Activated CD8-positive, alpha-beta memory T cell treated with anti-CD3 and anti-CD28 coated beads, Interleukin-2, amount 50 U/mL, for 24 hours (primary cell): ENCODE results near the gene SEC14L2.
A peak's percentile ranks its signal among the peaks of the same experiment; 100 is the strongest.

Experiments
- DNase-seq: peaks from one replicate; pipeline ENCODE4 v3.0.0-alpha.2; 2020; ENCODE audit errors: extremely low read depth

SEC14L2 gene

GRCh38 chr22:30396871-30397655 is at the start of gene SEC14L2:
SEC14L2 (plus strand) TSS chr22:30397018; CDS start chr22:30397117, 99 bp downstream.
- DNase-seq, result peak; percentile 19

GRCh38 chr22:30347255-30347892 is 49.4 kb upstream of the SEC14L2 start:
- no peak for DNase-seq

DNA sequence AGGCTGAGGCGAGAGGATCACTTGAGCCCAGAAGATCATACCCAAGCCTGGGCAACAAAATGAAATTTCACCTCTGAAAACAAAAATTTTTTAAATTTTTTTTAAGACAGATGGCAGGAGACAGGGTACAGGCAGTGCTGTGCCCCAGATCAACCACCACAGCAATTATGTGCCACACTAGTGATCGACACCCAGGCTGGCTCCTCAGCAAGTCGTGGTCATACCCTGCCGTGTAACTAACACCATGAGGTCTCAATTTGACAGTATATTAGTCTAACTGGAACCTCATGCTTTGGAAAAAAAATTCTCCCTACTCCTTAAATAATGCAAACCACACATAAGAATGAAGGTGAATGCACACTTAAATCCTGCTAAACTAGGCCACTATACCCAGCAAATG is 48.4 kb upstream of the SEC14L2 start:
- no peak for DNase-seq

DNA sequence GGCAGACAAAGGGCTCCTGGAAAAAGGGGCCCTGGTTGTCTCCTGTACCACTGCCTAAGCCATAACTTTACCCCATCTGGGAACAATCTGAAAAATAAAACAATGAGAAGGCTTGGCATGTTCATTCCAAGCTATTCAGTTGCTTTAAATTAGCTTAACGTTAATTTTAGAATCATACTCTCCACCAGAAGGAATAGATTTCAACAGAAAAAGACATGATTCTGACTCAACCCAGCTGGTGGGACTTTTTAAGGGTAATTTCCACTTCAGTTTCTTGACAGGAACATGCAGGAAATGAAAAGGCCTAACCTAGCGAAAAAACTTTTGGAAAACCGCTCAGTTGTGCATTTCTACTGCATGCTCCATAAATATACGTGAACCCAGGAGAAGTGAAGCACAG is 48.0 kb upstream of the SEC14L2 start:
- DNase-seq, result no peak

- no peak for DNase-seq
These were observed 45.6 kb upstream of the SEC14L2 start for GRCh38 chr22:30351226-30351625.

- DNase-seq, result no peak
These were observed 42.2 kb upstream of the SEC14L2 start for GRCh38 chr22:30354644-30355043.

DNA sequence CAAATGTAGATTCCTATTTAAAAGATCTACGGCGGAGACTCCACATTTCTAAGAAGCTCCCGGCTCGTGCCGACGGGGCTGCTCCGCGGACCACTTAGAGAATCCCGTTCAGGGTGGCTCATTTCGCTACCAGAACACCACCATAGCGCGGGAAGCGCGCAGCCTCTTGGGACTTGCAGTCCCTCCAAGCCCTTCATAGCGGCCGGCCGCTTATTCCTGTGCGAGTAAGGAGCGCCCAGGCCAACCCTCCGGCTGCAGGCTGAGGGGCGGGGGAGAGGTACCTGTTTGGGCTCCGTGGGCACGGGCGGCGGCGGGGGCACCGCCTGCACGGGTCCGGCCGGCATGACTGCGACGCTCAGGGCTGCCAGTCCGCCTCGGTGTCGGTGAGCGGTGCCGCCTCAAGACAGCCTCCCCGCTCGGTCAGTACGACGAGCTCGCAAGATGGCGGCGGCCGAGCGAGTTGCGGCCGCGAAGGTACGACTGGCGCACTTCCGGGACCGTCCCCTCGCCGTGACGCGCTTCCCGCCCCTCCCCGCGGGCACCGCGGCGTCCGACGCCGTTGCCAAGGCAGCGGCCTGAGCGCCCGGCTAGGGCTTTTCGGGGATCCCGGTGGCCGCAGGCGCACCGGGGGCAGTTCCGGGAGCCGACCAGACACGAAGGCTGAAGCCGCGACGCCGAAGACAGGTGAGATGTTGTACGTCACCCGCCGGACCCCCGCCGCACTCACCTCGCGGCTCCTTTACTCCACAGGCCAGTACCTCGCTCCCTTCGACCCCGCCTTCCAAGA is 40.2 kb upstream of the SEC14L2 start, which contains the start of the genes CCDC157 and SF3A1:
TSS of gene CCDC157 (plus strand) at position 559 of the 787 bp plus-strand sequence. CDS start 8,994 bp downstream, outside the sequence.
TSS of gene SF3A1 (minus strand) at position 446 of the 787 bp plus-strand sequence. CDS start at position 344, 102 bp downstream.
- peak; percentile 61 for DNase-seq

GRCh38 chr22:30357236-30357570 is 39.6 kb upstream of the SEC14L2 start:
- DNase-seq, result no peak

- no peak for DNase-seq
These were observed 39.1 kb upstream of the SEC14L2 start for GRCh38 chr22:30357650-30358215.

- no peak for DNase-seq
These were observed 38.3 kb upstream of the SEC14L2 start for GRCh38 chr22:30358541-30358940.

GRCh38 chr22:30361916-30362650 is 34.7 kb upstream of the SEC14L2 start:
- DNase-seq, result no peak

GRCh38 chr22:30362651-30363281 is 34.1 kb upstream of the SEC14L2 start:
- DNase-seq, result no peak

DNA sequence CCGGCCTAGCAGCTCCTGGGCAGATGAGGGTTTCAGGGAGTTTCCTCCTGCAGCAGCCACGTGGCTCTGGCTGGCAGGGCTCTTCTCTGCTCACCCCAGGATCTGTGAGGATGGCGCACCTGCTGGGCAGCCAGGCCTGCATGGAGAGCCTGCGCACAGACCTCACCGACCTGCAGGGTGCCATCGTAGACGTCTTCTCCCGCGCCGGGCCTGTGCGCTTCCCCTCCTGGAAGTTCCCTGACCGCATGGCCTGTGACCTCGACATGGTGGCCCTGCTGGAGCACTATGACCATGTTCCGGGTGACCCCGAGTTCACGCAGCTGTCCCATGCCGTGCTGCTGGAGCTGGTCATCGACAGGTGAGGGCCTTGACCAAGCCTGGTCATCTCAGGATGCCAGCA is 30.9 kb upstream of the SEC14L2 start:
- DNase-seq, result no peak

DNA sequence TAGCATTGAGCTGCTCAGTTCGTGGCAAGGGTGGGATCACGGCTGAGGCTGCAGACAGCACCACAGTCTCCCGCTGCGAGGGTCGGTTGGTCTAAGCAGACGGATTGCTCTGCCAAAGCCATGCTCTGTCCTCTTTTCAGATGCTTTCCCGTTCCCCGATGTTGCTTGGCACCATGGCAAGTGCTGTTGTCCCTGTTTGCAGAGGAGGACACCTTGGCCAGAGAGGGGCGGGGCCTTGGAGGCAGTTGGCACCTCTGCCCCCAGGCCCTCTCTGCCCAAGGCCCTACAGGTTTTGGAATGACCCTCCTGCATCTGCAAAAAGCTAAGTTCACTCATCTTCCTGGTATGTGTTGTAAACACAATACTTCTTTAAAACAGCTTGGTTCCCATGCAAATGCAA is 28.4 kb upstream of the SEC14L2 start:
- no peak for DNase-seq

DNA sequence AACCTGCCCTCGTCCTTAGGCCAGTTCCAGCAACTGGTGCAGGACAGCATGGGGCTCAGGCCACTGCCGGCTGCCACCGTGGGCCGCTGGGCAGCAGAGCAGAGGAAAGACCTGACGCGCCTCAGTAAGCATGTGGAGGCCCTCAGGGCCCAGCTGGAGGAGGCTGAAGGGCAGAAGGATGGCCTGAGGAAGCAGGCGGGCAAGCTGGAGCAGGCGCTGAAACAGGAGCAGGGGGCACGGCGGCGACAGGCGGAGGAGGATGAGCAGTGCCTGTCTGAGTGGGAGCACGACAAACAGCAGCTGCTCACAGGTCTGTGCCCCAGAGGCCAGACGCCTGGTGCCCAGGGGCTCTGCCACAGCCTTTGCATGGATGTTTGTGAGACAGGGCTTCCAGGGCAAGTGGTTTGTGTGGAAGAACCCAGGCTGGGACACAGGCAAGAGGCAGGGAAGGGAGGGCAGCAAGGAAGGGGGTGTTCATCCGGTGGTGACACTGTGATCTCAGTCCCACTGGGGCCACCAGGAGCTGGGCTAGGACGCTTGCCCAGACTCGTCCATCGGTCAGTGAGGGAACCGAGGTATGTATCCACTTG is 26.1 kb upstream of the SEC14L2 start:
- DNase-seq, result no peak

DNA sequence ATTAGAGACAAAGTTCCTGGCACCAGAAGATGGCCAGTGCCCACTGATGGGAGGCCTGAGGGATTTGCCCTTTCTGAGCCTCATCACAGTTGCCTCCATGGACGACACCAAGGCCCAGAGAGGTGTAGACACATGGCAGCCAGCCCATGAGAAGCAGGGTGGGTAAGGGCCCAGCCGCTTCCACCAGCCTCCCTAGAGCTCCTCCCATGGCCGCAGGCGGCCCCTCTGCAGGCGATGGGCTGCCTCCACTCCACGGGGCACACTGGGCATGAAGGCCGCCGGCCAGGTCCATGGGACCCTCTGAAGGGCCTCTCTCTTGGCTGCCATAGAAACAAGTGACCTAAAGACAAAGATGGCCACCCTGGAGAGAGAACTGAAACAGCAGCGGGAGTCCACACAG is 25.5 kb upstream of the SEC14L2 start:
- no peak for DNase-seq

DNA sequence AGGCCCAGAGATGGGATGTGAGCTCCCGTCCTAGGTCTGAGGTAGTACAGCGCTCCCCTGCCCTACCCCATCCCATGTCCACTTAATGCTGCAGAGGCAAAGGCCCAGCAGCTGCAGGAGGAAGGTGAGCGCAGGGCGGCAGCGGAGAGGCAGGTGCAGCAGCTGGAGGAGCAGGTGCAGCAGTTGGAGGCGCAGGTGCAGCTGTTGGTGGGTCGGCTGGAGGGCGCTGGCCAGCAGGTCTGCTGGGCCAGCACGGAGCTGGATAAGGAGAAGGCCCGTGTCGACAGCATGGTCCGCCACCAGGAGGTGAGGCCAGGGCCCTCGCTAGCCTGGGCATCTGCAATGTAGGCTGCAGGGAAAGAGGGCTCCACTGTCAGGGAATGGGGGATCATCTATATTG is 24.8 kb upstream of the SEC14L2 start:
- DNase-seq, result no peak

DNA sequence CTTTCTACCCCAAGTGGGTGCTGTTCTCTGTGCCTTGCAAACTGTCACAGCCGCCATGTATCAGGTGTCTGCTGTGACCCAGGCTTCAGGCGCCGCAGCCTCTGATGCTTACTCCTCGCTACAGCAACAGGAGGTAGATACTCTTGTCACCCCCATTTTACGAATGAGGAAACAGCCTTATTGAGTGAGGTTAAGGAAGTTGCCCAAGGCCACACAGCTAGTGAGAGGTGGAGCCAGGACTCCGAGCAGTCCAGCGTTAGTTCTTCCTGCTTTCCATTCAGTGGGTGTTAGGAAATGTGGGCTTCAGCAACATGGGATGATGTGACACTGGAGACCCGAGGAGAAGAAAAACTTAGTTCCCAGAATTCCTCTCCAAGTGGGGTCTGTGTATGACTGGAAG is 23.9 kb upstream of the SEC14L2 start:
- no peak for DNase-seq

DNA sequence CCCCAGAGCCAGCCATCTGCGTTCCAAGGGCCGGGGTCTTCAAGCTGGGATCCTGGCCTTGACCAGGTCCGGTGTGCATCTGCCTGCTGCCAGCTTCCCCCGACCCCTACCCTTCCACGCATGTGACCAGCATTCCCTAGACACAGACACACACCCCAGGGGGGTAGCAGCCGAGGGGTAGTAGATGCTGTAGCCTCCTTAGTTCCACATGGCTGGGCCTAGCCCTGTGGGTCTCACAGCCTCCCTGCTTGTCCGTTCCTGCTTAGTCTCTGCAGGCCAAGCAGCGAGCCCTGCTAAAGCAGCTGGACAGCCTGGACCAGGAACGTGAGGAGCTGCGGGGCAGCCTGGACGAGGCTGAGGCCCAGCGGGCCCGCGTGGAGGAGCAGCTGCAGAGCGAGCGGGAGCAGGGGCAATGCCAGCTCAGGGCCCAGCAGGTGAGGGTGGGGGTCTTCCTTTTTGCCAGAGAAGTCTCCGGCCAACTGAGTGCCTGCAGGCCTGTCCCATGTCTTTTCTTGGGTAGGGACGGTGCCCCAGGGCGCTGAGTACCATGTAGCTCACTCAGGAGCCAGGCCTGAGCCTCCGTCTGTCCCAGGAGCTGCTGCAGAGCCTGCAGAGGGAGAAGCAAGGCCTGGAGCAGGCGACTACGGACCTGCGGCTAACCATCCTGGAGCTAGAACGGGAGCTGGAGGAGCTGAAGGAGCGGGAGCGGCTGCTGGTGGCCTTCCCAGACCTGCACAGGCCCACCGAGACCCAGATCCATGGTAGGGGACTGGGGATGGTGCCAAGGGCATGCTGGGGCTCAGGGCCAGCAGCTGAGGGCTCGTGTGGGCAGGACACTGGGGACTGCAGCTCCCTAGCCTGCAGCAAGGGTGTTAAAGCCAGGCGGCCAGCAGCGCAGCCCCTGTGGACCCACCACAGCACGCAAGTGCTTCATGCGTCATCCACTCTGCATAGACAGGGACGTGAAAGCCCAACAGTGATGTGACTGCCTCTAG is 23.2 kb upstream of the SEC14L2 start:
- DNase-seq, result no peak
